Stimulated activated CD4-positive, alpha-beta T cell treated with anti-CD3 and anti-CD28 coated beads, Interleukin-4, amount 100 ng/mL, for 48 hours (primary cell): ENCODE measurements around the gene BPIFB6.

ENCODE experiments used
- DNase-seq, 2 donors: peaks; one replicate each; pipeline ENCODE4 v3.0.0-alpha.2; 2020; ENCODE audit warnings: low read depth in 2 of 2

Gene BPIFB6

DNA sequence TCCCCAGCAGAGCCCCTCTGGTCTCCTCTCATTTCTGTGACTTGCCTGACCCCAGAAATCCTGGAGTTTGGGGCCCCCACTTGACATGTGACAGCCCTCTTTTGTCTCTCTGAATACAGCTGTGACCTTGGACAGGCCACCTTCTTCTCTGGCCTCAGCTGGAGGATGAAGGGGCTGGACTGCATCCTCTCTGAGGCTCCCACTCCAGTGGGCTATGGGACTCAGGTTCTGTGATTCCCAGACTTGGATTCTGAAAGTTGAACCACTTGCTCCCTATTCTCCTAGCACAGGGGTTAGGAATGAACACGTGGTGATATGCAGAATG lies 31.3 kb downstream of the BPIFB6 start:
- DNase-seq: no peak

DNA sequence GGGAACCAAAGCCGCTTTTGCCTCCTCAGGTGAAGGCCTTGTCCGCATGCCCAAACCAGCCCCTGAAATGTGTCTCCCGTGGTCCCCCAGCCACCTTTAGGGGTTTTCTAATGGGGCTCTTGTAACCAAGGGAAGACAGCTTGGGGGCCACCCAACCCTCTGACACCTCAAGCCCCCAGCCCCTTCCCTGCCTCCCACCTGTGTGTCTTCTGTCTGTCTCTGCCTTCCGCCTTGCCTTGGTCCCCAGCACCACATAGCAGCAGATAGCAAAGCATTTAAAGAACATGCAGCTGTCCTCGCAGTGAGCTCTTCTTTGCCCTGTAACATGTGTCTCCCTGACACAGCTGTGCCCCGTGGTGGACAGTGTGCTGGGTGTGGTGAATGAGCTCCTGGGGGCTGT lies 31.8 kb downstream of the BPIFB6 start:
- no peak for DNase-seq

DNA sequence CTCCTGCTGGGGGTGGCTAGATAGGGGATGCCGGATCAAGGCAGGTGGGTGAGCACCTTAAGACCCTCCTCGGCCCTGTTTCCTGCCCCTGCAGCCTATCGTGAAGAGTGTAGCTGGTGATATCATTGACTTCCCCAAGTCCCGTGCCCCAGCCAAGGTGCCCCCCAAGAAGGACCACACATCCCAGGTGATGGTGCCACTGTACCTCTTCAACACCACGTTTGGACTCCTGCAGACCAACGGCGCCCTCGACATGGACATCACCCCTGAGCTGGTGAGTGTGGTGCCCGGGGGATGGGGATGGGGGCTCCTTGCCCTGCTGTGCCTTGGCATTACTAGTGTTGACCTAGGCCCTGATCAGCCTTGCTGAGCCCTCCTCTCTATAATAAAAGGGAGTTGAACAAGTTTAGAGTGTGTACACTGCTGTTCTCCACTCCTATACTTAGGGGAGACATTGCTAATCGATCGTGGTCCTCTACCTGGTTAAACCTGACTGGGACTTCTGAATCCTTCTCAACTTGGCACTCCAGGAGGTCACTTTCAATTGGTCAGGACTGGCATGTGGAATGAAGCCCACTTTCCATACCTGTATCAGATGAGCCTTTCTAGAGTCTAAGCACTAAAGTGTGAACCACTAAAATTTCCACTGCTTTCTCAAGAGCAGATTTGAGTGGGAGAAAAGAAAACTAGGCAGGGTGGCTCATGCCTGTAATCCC lies 33.3 kb downstream of the BPIFB6 start:
- no peak for DNase-seq

DNA sequence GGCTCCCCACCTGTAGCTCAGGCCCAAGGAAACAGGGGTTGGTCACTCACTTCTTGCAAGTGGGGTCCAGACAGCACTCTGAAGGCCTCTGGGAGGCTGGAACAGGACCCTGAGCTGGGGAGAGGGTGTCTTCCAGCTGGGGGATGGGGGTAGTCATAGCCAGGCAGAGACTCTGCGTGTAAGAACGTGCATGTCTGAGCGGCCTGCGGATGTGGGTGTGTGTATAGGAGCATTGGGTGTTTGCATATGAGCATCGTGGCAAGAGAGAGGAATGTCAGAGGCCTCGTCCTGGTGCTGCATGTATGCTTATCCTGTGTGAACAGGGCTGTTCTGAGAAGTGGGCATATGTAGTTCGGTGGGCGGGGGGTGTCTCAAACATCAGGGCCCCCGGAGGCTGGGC lies 34.3 kb downstream of the BPIFB6 start:
- no peak for DNase-seq

DNA sequence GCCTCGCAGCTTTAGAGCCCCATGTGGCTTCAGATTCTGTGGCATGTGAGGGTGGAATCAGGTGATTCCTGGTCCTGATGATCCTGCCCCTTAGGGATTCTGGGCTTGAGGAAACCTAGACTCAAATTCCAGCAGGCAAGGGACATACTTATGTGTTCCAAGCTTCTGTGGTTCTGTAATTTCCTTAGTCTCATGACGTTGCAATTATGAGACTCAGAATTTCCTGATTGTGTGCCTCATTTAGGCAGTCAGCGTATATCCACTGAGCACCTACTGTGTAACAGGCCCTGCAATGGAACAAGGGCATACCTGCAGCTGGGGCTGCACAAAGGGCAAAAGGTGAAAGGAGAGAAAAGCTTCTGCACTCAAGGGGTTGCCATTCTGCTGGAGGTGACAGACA lies 36.4 kb downstream of the BPIFB6 start:
- DNase-seq: no peak

DNA sequence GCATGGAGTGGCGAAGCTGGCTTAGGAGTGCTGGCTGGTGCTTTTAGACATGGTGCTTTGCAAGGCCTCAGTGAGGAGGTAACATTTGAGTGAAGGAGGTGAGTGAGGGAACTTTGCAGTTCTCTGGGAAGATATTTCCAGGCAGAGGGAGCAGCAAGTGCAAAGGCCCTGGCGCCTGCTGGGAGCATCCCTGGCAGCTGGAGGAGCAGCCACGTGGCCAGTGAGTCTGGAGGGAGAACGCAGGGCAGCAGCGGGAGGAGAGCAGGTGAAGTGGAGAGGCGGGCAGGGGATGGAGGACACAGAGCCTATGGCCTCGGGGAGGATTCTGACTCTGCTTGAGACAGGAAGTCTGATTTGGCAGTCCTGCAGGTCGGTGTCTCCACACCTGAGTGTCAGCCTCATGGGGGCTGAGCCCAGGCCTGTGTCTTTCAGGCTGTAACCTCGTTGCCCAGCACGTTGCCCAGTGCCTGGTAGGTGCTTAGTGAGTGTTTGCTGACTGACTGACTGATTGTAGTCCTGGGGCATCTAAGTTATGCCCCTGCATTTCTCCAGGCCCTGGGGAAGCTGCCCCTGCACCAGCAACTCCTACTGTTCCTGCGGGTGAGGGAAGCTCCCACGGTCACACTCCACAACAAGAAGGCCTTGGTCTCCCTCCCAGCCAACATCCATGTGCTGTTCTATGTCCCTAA lies 36.9 kb downstream of the BPIFB6 start:
- no peak for DNase-seq

DNA sequence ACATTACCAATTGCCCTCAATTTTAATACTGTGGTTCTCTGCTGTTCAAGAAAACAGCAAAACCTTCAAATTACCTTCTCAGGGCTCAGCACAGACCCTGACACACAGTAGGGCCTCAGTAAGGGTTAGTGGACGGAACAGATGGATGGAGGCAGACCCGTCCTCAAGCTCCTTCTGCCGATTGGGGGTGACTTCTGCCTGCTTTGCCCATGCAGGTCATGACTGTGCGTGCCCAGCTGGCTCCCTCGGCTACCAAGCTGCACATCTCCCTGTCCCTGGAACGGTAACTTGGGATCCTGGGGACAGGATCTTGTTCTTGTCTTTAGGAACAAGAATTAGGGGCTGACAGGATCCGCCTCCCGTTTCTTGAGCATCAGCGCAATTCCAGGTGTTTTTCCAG lies 38.2 kb downstream of the BPIFB6 start:
- no peak for DNase-seq

DNA sequence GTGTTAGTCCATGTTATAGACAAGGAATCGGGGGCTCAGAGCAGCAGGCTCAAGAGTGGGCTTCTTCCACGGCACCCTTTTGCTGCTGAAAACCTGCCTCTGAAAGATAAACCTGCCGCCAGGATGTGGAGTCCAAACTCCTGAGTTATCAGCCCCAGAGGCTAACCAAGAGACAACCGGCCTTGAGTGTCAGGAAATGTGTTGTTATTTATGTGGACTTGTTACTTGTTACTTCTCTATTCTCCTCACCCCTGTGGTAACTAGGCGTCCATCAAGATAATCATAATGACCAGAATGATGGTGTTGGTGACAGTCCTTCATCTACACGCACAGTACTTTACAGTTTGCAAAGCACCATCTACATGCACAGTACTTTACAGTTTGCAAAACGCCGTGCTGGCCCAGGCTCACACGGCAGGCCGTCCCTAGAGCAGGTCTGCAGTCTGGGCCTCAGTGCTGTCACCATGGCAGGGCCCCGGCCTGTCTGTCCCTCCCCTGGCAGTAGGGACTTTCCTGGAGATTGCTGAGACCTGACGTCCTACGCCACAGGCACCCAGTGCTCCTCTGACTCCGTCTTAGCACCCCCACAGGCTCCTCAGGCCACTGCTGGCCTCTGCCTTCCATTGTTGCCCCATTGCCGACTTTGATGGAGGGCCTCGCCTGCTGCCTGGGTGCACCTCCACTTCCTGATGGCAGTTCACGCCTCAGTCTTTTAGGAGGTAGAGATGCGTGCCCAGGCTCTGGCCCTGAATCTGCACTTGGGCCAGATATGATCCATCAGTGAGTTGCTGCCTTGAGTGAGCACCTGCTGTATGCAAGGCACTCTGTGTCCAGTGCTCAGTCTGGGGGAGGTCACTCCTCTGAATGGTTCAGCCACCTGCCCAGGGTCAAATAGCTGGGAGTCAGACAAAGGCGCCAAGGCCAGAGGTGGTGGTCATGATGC lies 38.9 kb downstream of the BPIFB6 start:
- no peak for DNase-seq

DNA sequence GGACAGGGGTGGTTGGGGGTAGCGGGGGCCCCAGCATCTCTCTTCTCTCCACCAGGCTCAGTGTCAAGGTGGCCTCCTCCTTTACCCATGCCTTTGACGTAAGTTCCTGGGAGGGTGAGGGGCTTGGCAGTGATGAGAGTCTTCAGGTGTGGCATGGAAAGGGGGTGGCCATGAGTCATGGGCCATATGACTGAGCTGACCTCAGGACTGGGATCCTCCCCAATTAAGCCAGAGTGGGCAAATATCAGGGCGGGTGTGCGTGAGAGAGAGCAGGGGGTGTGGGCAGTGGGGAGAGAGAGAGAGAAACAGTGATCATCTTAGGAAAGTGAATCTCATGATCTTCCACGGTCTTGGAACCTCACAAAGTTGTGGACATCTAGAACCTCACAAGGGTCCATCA lies 39.8 kb downstream of the BPIFB6 start:
- no peak for DNase-seq

DNA sequence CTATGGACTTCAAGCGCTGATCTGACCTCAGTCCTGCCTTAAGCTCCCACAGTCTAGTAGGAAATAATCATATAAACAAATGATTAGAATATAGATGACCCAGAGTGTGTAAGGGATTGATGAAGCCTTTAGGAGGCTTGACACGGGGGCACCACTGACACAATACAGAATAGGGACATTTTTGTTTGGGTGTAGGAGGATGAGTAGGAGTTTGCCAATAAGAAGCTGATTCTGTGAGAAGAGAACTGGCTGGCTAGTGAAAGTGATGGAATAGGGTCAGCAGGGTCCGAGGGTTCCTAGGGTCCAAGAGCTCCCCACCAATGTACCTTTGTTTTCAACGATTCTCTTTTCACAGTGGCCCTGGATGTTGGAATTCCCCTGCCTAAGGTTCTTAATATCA lies 40.9 kb downstream of the BPIFB6 start:
- no peak for DNase-seq

DNA sequence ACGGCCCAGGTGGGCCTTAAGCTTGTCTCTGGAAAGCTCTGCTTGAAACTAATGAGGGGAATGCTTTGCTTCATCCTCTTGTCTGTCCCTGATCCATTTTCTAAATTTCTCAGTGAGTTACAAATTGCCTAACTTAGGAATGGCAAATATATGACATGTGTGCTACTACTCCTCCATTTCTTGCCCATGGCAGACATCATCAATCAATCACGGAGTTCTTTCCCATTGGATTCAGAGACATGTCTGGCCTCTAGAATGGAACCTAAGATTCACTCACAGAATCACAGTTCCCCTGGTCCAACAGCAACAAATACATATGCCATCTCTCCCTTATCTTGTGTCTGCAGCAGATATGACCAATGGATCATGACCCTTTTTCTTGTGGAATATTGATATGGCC lies 41.4 kb downstream of the BPIFB6 start:
- no peak for DNase-seq

DNA sequence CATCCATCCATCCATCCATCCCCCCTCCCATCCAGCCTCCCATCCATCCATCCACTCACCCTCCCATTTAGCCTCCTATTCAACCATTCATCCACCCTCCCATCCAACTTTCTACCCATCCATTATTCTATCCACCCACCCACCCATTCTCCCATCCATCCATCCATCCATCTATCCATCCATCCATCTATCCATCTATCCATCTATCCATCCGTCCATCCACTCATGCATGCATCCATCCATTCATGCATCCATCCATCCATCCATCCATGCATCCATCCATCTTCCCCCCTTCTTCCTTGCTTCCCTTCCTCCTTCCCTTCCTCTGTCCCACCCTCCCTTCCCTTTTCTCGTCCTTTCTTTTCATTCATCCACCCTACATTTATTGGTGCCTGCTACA lies 43.2 kb downstream of the BPIFB6 start:
- DNase-seq: no peak

DNA sequence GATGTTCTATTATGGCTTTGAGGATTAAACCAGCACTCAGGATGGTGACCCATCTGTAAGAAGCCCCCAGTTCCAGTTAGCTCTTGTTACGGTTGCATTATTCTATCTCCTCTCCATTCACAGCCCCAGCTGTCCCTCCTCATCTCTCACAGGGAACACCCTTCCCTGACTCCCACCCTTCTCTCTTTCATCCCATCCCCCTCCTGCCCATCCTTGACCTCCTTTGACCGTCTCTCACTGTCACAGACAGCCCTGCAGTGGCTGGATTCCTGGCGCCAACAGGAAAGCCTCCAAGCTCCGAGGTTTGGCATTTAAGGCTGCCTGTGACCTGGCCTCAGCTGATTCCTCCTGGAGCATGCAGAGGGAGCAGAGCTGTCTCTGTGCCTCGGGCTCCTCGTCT lies 43.8 kb downstream of the BPIFB6 start:
- no peak for DNase-seq

DNA sequence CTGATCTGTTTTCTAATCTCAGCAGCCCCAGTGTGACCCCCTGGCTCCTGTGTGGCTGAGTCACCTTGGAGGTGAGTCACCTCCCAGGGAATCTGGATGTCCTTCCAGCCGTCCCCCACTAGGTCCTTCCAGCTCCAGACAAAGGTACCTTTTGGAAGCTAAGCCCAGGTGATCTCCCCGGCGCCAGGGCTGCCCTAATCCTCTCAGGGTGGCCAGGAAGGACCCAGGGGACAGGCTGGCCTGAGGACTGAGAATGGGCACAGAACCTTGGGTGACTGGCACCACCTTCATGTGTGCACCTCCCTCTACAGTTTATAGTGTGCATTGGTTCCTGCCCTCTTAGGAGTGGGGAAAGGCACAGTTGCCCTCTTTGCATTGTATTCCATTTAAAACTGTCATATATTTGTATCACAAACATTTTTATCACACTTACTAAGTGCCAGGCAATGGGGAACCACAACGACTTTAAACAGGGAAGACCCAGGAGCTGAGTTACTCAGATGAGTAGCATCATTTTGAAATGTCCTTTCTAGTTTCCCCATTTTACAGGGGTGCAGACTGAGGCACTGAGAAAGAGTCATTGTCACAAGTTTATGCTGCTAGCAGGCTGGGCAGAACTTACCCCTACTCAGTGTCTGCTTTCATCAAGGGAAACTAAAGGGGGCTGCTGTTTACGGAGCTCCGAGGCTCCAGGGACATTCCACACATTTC lies 45.4 kb downstream of the BPIFB6 start:
- DNase-seq: no peak

DNA sequence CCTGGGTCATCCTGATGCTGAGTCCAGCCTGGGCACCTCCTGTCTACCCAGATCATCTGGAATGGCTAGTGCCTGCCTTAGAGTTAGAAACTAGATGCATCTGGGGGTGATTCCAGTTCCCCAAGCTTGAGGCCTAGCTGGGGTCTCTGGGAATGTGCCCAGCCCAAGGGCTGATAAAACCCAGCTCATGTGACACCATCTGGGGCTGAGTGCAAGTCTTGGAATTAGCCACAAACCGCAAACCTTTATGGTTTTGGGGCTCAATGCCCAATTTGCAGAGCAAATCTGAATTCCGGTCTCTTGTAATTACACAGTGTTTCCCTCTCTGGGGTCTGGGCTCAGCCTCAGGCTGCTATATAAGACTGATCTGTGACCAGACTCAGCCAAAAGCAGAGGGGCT lies 47.8 kb downstream of the BPIFB6 start, which contains the start of gene BPIFB4:
Gene BPIFB4, plus strand, starts transcription at position 385 of the 400 bp plus-strand sequence. CDS start 1,884 bp downstream, outside the sequence.
- no peak for DNase-seq

DNA sequence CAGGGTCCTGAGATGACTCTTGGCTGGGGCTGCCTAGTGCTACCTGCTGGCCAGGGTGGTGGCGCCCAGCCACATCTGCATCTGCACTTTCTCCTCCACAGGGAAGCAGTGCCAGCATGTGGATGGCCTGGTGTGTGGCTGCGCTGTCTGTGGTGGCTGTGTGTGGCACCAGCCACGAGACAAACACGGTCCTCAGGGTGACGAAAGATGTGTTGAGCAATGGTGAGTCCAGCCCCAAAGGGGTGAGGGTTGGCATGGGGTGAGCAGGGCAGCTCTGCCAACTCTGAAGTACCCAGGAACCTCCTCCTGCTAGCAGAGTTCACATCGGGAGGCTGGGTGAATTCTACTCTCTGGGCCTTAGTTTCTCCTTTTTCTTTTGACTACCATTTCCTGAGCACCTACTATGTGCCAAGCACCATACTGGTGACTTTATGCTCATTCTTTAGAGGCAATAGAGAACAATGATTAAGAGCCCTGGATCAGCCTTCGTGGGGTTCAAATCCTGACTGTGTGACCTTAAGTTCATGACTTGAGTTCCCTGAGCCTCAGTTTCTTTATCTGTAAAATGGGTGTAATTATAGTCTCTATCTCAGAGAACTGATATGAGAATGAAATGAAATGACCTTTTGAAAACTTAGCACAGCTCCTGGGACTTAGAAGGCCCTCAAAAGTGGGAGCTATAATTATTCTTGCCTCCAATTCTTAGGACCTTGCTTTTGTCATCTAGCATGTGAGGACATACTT lies 50.1 kb downstream of the BPIFB6 start:
- no peak for DNase-seq

DNA sequence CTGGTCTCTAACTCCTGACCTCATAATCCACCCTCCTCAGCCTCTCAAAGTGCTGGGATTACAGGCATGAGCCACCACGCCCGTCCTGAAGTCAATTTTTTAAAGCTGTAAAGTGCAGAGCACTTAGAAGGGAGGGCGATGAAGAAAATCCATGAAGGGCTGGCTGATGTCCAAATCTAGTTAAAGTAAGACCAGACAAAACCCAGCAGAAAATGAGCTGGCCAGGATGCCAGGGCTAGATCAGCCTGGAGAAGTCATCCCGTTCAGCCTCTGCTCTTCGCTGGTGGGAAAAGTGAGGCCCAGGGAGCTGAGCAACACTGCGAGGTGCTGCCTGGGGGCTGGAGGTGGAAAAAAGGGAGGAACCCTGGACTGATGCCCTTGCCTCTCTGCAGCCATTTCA lies 51.1 kb downstream of the BPIFB6 start:
- no peak for DNase-seq

DNA sequence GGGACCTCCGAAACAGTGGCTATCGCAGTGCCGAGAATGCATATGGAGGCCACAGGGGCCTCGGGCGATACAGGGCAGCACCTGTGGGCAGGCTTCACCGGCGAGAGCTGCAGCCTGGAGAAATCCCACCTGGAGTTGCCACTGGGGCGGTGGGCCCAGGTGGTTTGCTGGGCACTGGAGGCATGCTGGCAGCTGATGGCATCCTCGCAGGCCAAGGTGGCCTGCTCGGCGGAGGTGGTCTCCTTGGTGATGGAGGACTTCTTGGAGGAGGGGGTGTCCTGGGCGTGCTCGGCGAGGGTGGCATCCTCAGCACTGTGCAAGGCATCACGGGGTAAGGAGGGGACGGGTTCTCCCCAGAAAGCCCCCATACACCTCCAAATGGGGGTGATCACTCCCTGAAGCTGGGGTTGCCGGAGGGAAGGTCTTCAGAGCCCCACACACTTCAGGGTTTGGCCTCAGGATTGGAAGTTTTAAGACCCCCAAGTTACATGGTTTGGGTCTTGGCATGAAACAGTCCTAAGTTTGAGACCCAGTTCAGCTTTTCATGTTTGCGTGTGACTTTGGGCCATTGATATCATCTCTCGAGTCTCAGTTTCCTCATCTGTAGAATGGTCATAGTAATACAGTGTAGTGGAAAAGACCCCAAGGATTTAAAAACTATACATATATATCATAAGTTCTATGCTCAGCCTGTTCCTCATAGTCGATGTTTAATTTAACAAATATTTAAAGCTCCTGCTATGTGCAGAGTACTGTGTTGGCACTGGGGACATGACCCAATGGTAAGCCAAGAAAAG lies 52.3 kb downstream of the BPIFB6 start:
- DNase-seq: no peak

DNA sequence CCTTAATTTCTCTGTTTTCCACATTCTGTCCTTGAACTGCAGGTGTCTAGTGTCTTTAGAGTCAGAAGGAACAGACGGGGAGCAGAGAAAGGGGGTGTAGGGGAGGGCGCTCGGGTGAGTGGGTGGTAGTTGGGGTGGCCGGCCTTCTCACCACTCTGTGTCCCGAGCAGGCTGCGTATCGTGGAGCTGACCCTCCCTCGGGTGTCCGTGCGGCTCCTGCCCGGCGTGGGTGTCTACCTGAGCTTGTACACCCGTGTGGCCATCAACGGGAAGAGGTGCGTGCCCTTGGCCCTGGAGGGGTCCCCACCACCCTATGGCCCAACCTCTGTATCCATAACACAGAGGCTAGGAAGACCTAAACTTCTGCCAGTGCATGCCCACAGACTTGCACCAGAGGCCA lies 53.3 kb downstream of the BPIFB6 start:
- DNase-seq: no peak

DNA sequence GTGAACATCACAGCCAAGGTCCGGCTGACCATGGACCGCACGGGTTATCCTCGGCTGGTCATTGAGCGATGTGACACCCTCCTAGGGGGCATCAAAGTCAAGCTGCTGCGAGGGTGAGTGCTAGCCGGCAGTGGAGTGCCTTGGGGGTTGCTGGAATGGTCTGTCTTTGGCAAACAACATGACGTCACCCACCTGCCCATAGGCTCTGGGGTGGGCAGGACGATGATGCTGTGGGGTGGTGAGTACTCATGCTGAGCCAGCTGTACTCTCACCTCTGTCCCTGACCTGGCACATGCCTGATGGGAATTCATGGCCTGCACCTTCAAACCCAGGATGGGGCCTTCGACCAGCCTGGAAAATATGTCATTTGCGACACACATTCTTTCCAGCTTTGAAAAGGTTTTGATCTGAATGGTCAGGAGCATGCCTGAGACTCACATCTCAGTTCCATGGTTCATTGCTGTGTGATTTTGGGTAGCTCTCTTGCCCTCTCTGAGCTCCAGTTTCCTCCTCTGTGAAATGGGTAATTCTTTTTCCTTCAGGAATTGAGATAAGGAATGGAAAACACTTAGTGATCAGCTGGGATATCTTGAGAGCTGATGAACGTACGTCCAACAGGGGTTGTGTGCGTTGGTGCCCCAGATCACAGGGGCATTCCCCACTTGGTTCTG lies 54.7 kb downstream of the BPIFB6 start:
- DNase-seq: no peak
